Mucosa of gallbladder (tissue), 1 donor: Measurements from ENCODE around the gene DPY19L2. TPM values are rescaled to one million over a fixed set of nuclear protein-coding genes. Genes with fewer than 3 reads are reported as not detected.
"Not testable (repeated sequence)": the region's sequence is repeated elsewhere in the genome, so short reads cannot be mapped to it uniquely, and the experiment has no call there.

Source experiments
- DNase-seq: peaks from one replicate; pipeline ENCODE4 v3.0.0-alpha.2; 2020; ENCODE audit warnings: low spot score
- total RNA-seq: library from RNA; stranded (reverse); gene quantifications from one replicate; pipeline ENCODE4 v1.2.1, GENCODE V29; 2021
- donor health status: DM: no; HTN: no; CAD: no.

The DPY19L2 gene
- 5.4 TPM for total RNA-seq

GRCh38 chr12:63668028-63668799 is at the start of gene DPY19L2:
Gene DPY19L2 (minus strand): TSS chr12:63668493. CDS start chr12:63668393, 100 bp downstream.
- peak; percentile 64 for DNase-seq

GRCh38 chr12:63716891-63717290 is 48.6 kb upstream of the DPY19L2 start:
- DNase-seq = not testable (repeated sequence)

GRCh38 chr12:63715107-63715625 is 46.9 kb upstream of the DPY19L2 start:
- DNase-seq = not testable (repeated sequence)

- DNase-seq = not testable (repeated sequence)
Measured at GRCh38 chr12:63714409-63714808, 46.1 kb upstream of the DPY19L2 start.

GRCh38 chr12:63713681-63714075 is 45.4 kb upstream of the DPY19L2 start:
- not testable (repeated sequence) for DNase-seq

- DNase-seq = not testable (repeated sequence)
Measured at GRCh38 chr12:63712979-63713680, 44.8 kb upstream of the DPY19L2 start.

GRCh38 chr12:63712376-63712974 is 44.2 kb upstream of the DPY19L2 start:
- not testable (repeated sequence) for DNase-seq

- DNase-seq = not testable (repeated sequence)
Measured at GRCh38 chr12:63711339-63711738, 43.0 kb upstream of the DPY19L2 start.

- DNase-seq = no peak
Measured at GRCh38 chr12:63706336-63706735, 38.0 kb upstream of the DPY19L2 start.

GRCh38 chr12:63699678-63700382 is 31.5 kb upstream of the DPY19L2 start:
- not testable (repeated sequence) for DNase-seq

- DNase-seq = not testable (repeated sequence)
Measured at GRCh38 chr12:63699011-63699410, 30.7 kb upstream of the DPY19L2 start.

GRCh38 chr12:63690837-63691236 is 22.5 kb upstream of the DPY19L2 start:
- DNase-seq = not testable (repeated sequence)

GRCh38 chr12:63689141-63689540 is 20.8 kb upstream of the DPY19L2 start:
- DNase-seq = not testable (repeated sequence)

GRCh38 chr12:63686623-63687022 is 18.3 kb upstream of the DPY19L2 start:
- DNase-seq = not testable (repeated sequence)

GRCh38 chr12:63685789-63686188 is 17.5 kb upstream of the DPY19L2 start:
- not testable (repeated sequence) for DNase-seq

- not testable (repeated sequence) for DNase-seq
Measured at GRCh38 chr12:63682617-63683016, 14.3 kb upstream of the DPY19L2 start.

GRCh38 chr12:63680758-63681157 is 12.5 kb upstream of the DPY19L2 start:
- not testable (repeated sequence) for DNase-seq

GRCh38 chr12:63672550-63672949 is 4.3 kb upstream of the DPY19L2 start:
- not testable (repeated sequence) for DNase-seq

- DNase-seq = not testable (repeated sequence)
Measured at GRCh38 chr12:63669936-63670335, 1.6 kb upstream of the DPY19L2 start.

- not testable (repeated sequence) for DNase-seq
Measured at GRCh38 chr12:63669427-63669826, 1.1 kb upstream of the DPY19L2 start.

GRCh38 chr12:63668800-63669365 is 590 bp upstream of the DPY19L2 start:
- not testable (repeated sequence) for DNase-seq
